ENCODE data around the gene G6PC2. TPM values are rescaled to one million over a fixed set of nuclear protein-coding genes. Genes with fewer than 3 reads are reported as not detected.
"Not testable (repeated sequence)": the region's sequence is repeated elsewhere in the genome, so short reads cannot be mapped to it uniquely, and the experiment has no call there.

G6PC2 gene
- polyA plus RNA-seq, 1 donor: 0.08 TPM

DNA sequence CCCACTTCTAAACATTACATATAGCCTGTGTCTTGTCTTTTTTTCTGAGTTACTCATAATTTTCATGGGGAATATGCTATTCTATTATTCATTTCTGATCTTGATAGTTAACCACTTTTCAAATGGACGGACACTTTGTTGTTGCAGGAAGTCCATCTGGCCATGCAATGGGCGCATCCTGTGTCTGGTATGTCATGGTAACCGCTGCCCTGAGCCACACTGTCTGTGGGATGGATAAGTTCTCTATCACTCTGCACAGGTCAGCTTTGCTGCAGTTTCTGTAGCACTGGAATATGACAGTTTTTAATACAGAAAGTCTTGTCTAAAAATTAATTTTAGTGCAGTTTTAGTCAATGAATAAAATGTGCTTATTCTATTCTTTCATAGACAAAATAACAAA, 3.3 kb downstream of the G6PC2 start:
- no peak for DNase-seq

GRCh38 chr2:168907940-168908662, 7.0 kb downstream of the G6PC2 start:
- DNase-seq: no peak

- no peak for DNase-seq
These were observed 9.2 kb downstream of the G6PC2 start for GRCh38 chr2:168910330-168910729.

GRCh38 chr2:168912466-168912865, 11.4 kb downstream of the G6PC2 start:
- DNase-seq: no peak

GRCh38 chr2:168912901-168913369, 11.8 kb downstream of the G6PC2 start:
- no peak for DNase-seq

DNA sequence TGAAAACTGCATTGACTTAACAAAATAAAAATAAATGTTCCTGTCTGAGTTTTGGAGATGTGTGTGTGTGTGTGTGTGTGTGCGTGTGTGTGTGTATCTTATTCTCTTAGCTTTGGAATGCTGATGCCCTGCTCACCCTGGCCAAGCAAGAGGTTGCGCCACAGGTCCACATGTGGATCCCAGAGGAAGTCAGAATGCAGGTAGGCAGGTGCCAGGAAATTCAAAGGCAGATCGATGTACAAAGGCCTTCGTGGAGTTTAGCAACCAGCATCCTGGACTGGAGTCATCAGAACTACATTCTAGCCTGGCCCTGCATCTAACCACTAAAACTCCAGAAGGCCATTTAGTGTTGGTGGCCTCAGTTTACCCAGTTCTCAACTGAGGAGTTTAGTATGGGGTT, 12.4 kb downstream of the G6PC2 start:
- DNase-seq: no peak

- DNase-seq: no peak
These were observed 14.6 kb downstream of the G6PC2 start for GRCh38 chr2:168915441-168916330.

- no peak for DNase-seq
These were observed 15.2 kb downstream of the G6PC2 start for GRCh38 chr2:168916331-168916675.

DNA sequence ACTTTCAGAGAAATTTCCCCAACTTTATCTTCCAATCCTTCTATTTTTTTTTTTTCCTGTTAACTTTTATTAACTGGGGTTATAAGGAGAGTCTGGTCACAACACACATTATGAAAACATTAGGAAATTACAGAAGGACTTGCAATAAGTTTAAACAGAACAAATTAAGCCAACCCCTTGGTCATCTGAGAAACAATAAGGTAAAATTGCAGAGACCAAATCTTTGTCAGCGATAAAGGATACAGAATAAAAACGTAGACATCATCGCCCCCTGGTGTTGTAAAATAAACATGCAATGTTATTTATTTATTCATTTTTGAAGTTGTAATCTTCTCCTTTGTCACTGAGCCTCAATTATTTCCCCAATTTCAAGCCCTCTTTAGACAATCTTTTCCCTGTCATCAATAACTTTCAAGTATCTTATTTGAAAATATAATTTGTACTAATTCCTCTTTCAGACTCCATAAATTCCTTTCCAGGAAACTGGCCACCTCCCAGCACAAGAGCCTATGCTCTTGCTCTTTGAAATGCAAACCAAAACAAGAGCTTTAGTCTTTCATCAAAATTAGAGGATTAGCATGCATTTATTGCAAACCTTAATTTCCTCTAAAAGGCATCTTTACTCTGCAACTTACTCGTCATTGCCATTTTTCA, 19.5 kb downstream of the G6PC2 start:
- DNase-seq: no peak

- DNase-seq: no peak
These were observed 25.7 kb downstream of the G6PC2 start for GRCh38 chr2:168926621-168927386.

GRCh38 chr2:168928113-168928831, 27.2 kb downstream of the G6PC2 start:
- no peak for DNase-seq

DNA sequence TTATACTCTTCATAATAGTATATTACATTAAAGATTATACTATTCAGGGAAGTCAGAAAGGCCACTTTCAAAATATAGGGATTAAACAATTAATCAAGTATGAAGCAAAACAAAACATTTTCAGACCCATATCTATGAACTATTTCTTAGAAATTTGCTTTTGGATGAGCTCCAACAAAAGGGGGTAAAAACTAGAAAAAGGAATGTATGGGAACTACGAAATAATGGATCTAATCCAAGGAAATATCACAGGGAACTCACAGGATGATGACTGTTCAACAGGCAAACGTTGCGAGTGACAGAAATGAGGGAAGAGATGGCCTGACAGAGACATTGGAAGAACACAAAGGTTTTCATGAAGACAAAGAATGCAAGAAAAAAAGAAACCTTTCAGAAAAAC, 27.9 kb downstream of the G6PC2 start:
- no peak for DNase-seq

DNA sequence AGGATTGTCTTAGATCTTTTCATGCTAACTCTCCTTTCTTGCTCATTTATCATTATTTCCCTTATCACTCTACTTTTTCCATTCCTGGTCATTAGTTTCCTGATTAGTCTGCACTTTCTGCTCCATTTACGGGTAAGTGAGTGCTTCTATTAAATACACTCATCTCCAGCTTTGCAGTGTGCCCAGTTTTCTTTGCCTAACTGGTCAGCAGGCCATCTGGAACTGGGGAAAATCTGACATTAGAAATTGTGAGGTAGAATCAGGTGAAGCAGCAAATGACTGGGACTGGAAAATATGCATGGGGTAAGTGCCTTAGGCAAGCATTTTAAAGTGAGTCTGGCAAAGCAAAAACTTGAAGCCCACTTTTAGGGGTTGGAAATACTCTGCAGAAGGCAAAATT, 29.2 kb downstream of the G6PC2 start:
- no peak for DNase-seq

DNA sequence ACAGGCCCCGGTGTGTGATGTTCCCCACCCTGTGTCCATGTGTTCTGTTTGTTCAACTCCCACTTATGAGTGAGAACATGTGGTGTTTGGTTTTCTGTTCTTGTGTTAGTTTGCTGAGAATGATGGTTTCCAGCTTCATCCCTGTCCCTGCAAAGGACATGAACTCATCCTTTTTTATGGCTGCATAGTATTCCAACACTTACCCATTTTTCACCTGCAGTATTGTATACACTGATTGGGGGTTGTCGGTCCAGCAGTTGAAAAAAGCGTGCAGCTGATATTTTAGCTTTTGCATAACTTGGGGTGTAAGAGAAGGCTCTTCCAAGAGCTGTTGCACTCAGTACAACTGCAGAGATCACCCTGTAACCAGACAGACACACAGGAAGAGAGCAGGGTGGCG, 31.1 kb downstream of the G6PC2 start:
- DNase-seq: not testable (repeated sequence)

- DNase-seq: no peak
These were observed 33.7 kb downstream of the G6PC2 start for GRCh38 chr2:168934826-168935225.

- DNase-seq: no peak
These were observed 34.9 kb downstream of the G6PC2 start for GRCh38 chr2:168935810-168936581.

DNA sequence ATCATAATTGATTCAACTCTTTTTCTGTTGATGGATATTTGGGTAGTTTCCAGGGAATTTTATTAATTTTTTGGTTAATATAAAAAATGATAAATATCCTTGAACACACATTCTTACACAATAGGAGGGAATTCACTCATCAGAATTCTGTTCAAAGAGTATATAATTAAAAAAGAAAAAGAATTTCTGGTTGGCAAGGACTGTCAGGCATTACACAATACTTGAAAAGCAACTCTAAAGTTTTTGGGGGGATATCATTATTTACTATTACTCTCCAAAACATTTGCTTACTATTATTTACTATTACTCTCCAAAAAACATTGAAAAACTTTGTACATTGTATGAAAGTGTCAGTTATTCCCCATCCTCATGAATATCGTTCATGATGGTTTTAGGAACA, 38.0 kb downstream of the G6PC2 start:
- DNase-seq: no peak

GRCh38 chr2:168939918-168940317, 38.8 kb downstream of the G6PC2 start:
- no peak for DNase-seq

- no peak for DNase-seq
These were observed 40.2 kb downstream of the G6PC2 start for GRCh38 chr2:168941297-168941696.

GRCh38 chr2:168944065-168944464, 43.0 kb downstream of the G6PC2 start:
- DNase-seq: no peak

- DNase-seq: no peak
These were observed 44.4 kb downstream of the G6PC2 start for GRCh38 chr2:168945508-168945907.

All from left kidney (tissue), 2 donors.